HG02973 (cell line): ENCODE data around the gene AFG3L2.
"Not testable (repeated sequence)": the region's sequence is repeated elsewhere in the genome, so short reads cannot be mapped to it uniquely, and the experiment has no call there.

ENCODE experiments used
- ATAC-seq: cut with Tn5 transposase; IDR thresholded peaks from one replicate; pipeline ENCODE4 v1.9.1; 2021; ENCODE audit warnings: moderate library complexity; ENCODE audit not compliant: unreplicated experiment

AFG3L2 gene

DNA sequence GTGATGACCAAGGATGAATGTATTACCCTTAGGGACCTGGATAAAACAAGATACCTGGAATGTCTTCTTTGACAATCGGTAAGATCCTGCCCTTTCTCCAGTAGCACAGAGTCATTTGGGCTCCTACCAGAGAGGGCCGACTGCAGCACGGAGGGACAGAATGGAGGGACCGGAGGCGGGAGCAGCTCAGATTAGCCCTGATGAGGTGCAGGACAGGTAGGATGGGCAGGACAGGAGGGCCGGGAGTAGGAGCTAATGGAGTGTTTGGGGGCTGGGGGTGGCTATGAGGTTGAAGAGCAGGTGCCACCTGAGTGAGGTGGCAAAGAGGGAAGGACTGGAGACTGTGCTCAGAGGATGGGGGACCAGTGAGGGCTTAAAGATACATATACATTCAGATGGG is 20.8 kb upstream of the AFG3L2 start:
- no peak for ATAC-seq

DNA sequence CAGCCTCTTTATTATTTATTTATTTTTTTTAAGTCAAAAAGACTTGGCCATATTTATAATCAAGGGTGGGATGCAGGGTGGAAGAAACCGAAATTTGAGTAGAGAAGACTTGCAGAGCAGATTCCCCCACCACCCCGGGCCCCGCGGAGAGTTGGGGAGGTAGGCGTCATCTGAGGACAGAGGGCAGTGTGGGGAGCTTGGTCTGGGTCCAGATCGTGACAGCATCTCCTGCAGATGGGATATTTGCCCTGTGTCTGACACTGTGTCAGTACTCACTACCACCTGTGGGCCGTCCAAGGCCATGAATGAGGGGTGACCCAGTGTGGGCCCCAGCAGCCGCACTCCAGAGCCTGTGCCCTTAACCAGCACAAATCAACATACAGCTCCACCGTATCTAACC is 20.2 kb upstream of the AFG3L2 start:
- no peak for ATAC-seq

DNA sequence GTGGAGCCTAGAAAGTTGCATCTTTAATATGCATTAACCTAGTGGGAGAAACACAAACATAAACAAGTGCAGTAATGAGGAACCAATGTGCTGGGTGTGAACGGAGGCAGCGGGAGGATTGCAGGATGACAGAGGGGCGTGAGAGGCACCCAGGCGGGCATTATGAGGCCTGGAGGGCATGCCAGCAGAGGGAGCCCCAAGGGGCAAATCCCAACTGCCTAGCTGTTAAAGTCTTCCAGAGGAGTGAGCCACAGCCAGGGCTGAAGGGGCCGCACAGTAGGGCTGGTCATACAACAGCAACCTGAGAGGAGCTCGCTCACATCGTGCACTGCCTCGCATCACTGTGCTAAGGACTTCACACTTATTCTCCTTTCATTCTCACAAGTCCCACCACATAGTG is 17.4 kb upstream of the AFG3L2 start:
- no peak for ATAC-seq

DNA sequence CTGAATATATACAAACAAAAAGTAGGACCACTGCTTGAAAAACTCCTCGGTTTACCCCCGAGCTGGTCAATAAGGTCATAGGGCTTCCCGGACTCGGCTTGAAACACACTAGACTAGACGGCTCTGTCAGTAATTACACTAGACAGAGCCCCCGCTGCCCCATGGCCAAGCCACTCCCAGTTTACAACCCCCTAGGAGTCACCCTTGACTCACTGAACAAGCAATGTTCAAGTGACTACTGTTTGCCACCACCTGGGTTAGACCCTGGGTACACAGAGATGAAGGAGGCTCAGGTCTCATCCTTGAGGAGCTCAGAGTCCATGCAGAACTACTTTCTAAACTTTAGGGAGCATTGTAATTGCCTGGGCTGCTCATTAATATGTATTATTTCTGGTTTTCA is 17.0 kb upstream of the AFG3L2 start:
- ATAC-seq: no peak

DNA sequence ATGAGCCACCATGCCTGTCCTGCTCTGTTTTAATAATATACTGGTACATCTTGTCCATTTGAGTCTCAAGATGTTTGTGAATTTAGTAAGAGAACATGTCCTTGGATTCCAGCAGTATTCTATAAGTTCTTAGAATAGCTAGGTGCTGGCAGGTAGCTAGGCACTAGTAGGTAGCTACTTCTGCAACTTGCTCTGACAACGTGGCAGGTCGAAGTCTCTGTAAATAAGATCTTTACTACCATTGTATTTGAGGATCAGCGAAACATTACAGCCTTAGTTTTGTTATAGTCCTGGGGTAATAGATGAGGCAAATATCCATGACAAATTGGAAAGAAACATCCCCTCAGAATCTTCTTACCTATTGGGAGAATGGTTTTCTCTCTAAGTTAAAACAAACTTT is 16.5 kb upstream of the AFG3L2 start:
- no peak for ATAC-seq

DNA sequence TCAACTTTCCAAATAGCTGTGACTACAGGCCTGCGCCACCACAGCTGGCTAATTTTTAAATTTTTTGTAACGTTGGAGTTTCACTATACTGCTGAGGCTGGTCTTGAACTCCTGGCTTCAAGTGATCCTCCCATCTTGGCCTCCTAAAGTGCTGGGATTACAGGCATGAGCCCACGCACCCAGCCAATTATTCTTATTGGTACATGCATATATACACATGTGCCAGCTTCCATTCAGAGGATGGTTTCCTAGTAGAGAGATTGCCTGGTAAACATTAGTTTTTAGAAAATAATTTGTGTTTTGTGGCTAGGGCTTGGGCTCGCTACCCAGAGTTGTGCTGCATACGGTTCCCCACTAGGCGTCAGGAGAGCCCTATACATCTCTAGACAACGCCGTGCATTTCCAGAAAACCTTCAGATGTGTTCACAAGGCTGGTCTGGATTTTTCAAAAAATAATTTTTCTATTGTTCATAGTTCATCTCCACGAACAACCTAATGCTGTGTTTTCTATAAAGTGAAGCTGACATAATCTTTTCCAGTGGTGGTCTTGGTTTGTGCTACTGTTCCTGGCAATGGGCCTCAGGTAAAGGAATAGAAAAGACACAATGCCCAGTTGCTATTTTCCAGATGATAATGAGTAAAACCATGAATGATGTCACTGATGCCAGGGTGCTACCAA is 14.6 kb upstream of the AFG3L2 start:
- no peak for ATAC-seq

DNA sequence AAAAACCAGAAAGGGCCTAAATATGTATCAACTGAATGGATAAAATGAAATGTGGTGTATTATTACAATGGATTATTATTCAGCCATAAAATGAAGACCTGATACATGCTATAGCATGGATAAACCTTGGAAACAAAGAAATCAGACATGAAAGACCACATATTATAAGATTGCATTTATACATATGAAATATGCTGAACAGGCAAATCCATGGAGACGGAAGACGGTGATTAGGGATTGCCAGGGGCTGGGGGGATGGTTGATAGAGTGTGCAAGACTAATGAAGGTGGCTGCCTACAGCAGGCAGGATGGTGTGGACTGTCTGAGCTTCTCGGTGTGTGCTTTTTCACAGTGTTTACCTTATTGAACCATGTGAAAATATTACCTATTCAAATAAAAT is 11.4 kb upstream of the AFG3L2 start:
- ATAC-seq: no peak

DNA sequence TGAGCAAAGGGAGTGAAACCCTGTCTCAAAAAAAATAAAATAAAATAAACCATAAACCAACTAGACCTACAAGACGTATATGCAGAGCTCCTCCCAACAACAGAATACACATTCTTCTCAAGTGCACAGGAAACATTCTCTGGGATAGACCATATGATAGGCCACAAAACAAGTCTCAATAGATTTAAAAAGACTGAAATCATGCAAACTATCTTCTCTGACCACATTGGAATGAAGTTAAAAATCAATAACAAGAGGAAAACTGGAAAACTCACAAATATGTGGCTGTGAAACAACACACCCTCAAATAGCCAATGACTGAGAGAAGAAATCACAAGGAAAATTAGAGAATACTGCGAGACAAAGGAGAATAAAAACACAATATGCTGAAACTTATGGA is 7.2 kb upstream of the AFG3L2 start:
- no peak for ATAC-seq

DNA sequence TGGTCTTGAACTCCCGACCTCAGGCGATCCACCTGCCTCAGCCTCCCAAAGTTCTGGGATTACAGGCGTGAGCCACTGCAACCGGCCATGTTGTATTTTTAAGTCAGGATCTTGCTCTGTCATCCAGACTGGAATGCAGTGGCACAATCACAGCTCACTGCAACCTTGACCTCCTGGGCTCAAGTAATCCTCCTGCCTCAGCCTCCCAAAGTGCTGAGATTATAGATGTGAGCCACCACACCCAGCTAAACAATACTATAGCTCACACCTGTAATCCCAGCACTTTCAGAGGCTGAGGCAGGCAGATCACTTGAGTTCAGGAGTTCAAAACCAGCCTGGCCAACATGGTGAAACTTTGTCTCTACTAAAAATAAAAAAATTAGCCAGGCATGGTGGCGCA is 6.7 kb upstream of the AFG3L2 start:
- not testable (repeated sequence) for ATAC-seq

DNA sequence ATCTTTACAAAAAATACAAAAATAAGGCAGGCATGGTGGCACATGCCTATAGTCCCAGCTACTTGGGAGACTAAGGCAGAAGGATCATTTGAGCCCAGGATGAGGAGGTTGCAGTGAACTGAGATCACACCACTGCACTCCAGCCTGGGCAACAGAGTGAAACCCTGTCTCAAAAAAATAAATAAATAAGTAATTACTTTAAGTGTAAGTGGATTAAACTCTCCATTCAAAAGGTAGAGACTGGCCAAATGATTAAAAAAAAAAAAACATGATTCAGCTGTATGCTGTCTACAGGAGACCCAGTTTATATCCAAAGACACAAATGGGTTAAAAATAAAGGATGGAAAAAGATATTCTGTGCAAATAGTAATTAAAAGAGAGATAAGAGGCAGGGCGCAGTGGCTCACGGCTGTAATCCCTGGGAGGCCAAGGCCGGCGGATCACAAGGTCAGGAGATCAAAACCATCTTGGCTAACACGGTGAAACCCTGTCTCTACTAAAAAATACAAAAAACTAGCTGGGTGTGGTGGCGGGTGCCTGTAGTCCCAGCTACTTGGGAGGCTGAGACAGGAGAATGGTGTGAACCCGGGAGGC is 5.3 kb upstream of the AFG3L2 start:
- not testable (repeated sequence) for ATAC-seq

DNA sequence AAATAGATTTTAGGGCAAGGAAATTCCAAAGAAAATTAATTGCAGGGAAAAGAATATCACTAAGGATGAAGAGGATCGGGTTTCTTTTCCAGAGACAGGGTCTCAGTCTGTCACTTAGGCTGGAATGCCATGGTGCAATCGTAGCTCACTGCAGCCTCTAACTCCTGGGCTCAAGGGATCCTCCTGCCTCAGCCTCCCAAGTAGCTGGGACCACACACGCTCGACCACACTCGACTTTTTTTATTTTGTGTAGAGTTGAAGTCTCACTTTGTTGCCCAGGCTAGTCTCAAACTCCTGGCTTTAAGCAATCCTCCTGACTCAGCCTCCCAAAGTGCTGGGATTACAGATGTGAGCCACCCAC is 1.2 kb upstream of the AFG3L2 start:
- ATAC-seq: not testable (repeated sequence)

DNA sequence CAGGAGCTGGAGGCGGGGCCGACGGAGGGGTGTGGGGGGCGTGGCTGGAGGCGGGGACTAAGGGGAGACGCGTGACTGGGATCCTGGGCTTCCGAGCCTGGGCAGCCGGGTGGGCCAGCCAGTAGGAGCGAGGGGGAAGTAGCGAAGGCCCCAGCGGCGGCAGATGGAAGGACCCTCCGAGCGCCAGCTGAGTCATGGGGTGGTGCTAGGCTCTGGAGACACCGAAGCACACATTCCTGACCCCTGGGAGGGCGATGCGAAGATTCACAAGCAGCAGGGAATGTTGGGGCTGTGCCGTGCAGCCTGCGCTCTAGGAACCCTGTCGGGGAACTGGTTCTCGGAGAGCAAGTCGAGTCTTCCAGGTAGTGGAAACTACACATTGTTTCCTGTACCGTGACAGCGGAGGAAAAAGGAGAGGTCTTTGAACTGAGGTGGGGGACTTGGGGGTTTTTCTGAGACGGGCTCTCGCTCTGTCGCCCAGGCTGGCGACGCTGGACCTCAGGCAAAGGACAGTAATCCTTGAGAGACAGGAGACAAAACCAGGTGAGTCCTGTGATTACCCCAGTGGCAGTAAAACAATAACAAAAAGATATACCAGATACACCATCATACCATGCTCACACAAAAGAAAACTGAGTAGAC is 650 bp upstream of the AFG3L2 start:
- ATAC-seq: peak; percentile 57

DNA sequence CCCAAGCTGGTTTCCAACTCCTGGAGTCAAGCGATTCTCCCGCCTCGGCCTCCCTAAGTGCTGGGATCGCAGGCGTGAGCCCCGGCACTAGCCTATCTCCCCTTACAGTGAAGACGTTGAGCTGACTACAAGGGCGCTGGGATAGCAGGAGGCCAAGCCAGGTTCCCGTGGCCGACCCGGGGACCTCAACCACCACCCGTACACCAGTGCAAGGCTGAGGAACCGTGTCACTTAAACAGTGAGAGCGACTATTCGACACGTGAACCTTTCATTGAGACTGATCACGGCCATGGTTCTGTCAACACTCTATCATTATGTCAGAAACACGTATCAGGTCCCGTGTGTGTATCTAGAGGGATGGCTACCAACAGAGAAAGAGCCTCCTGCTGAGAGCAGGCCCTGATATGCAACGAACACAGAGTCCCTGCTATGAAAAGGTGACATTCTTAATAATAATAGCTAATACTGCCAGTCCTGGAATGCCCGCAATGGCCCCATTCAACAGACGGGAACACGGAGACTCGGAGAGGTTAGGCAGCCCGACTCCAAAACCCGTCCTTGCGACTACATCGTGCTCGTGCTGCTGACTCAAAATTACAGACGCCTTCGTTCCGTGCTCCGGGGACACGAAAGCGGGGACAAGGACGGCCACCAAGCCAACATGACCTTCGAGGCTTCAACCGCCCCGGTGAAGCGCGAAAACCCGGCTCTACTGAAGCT is 833 bp downstream of the AFG3L2 start:
- ATAC-seq: no peak

DNA sequence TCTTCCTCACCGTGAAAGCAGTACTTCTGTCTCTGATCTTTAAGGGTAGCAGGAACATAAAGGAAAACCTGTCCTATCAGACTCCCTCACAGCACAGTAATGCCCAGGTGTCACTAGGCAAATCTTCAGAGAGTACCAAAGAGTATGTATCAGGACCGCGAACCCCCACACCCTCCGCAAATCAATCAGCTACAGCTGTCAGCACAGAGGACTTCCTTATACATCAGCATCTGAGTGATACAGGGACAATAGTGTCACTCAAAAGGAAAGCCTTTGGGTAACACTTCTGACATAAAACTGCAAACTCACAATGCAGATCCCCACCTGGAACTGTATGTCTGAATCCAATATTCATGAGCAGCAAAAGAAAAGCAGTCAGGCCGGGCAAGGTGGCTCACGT is 2.6 kb downstream of the AFG3L2 start:
- ATAC-seq: no peak

DNA sequence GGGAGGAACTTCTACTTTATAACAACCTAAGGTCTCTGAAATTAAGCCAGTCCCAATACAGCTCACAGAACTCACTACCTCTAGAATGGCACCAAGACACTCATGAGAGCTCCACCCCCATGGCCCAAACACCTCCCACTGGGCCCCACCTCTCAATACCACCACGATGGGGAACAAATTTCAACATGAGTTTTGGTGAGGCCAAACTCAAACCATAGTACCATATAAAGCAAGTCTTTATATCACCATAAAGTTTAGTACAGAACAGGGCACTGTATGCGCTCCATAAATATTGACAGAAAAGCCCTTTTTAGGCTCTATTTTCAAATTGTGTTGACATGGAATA is 3.3 kb downstream of the AFG3L2 start:
- ATAC-seq: no peak

DNA sequence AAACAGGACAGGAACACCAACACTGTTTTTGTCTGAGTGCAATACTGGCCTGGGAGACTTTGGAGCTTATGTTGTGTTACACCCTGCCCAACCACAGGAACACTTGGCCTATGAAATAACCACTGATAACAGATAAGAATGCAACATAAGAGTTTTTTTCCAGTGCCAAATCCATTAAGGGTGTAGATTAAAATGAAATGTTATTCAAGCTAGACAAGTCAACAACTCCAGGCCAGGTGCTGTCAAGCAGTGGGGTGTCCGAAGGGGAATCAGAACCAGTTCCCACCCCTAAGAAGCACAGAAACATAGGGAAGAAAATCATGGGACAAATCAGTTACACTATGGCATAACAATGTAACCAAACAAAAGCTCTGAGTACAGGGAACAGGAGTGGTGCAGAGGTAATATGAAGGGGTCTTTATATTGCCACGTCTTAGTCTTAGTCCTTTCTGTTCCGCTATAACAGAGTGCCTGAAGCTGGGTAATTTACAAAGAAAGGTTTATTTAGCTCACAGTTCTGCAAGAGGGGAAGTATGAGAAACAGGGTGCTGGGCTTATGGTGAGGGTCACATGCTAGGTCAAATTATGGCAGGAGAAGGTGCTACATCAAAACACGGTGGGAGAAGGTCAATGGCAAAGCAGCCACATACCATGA is 3.8 kb downstream of the AFG3L2 start:
- no peak for ATAC-seq

DNA sequence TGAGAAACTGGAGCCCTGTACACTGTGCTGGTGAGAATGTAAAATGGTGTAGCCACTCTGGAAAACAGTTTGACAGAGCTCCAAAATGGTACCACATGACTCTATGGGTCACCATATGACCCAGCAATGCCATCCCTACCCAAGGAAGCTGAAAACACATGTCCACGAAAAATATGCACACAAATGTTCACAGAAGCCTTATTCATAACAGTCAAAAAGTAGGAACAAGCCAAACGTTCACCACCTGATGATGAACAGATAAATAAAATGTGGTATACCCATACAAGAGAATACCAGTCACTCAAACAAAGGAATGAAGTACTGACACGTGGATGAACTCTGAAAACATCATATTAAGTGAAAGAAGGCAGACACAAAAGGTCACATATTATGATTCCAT is 4.6 kb downstream of the AFG3L2 start:
- ATAC-seq: no peak

DNA sequence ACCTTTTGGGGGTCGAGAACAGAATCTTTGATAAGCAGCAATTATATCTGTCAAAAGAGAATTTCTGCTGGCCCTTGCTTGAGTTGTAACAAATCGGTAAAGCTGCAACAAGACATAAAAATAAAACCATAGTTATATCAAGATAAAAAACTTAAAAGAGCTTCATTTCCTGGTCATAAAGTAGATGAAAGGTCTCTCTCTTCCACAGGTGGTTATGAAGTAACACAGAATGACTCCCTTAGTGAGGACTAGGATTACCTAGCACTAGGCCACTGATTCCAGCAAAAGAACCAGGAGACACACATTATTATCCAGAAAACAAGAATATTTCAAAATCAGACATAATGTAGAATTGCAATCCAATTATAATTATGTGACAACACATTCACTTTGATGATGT is 5.4 kb downstream of the AFG3L2 start:
- ATAC-seq: no peak

DNA sequence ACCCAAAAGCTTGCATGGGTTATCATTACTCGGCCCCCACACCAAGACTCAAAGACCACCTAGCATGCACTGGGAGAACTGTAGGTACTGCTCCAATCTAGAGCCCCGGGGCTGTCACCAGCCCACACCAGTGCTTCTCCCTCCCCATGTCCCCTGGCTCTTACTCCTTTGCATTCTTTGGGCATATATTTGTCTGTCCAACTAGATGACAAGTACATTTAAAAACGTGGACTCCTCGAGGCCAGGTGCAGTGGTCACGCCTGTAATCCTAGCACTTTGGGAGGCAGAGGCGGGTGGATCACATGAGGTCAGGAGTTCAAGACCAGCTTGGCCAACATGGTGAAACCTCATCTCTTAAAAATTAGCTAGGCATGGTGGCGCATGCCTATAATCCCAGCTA is 7.8 kb downstream of the AFG3L2 start:
- ATAC-seq: no peak

DNA sequence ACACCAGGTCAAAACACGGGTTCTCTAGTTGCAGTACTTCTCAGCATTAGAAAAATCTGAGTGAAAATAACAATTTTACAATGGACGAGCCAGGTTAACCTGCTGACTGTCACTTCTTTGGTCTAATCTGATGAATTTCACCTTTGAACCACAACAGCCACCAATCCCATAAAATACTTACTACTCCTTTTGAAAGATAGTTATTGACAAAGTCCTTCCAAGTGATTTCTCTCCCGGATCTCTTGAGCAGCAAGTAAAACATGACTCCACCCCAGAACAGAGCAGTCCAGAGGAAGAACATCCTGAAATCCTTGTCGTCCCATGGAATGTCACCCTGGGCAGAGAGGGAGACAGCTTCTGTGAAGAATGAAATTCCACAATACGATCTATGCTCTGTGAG is 10.2 kb downstream of the AFG3L2 start:
- no peak for ATAC-seq

DNA sequence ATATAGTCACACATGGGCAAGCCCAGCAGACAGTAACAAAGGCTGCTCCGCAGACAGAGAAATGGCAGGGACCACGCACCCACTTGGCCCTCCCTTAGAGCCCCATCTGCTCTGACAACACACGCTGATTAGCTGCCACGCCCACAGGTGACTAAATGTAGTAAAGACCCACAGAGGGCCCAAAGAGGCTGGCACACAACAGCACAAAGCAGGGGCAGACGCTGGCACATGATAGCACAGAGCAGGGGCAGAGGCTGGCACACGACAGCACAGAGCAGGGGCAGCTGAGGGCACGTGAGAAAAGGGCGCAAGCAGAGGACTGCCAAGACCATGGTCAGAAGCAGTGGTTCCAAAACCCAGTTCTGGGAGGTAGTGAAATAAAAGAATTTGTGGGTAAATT is 10.6 kb downstream of the AFG3L2 start:
- ATAC-seq: no peak
